Activated CD8-positive, alpha-beta memory T cell treated with anti-CD3 and anti-CD28 coated beads for 48 hours (primary cell): ENCODE measurements around the gene OR8H3.
"Not testable (repeated sequence)": the region's sequence is repeated elsewhere in the genome, so short reads cannot be mapped to it uniquely, and the experiment has no call there.

ENCODE experiments used
- DNase-seq, 3 experiments: peaks; one replicate each; pipeline ENCODE4 v3.0.0-alpha.2; 2020; ENCODE audit warnings: low read depth in 2 of 3, low spot score in 2 of 3

Gene OR8H3

GRCh38 chr11:56122073-56122472 is at the start of gene OR8H3:
Gene OR8H3 (plus strand): TSS chr11:56122373. CDS start chr11:56122373, 0 bp downstream.
- no peak for DNase-seq

GRCh38 chr11:56089697-56090096 is 32.5 kb upstream of the OR8H3 start:
- DNase-seq: no peak

- no peak for DNase-seq
Observed at GRCh38 chr11:56093008-56093407, 29.2 kb upstream of the OR8H3 start, which contains the start of gene OR8I2. Gene OR8I2 (plus strand): TSS chr11:56093308. CDS start chr11:56093308, 0 bp downstream.

GRCh38 chr11:56103210-56103737 is 18.9 kb upstream of the OR8H3 start, which contains the start of gene OR8H2:
Gene OR8H2 (plus strand): TSS chr11:56103687. CDS start chr11:56105043, 1,356 bp downstream.
- no peak for DNase-seq

GRCh38 chr11:56140151-56140661 is 18.0 kb downstream of the OR8H3 start, which contains the start of gene OR8J3:
Gene OR8J3 (minus strand): TSS chr11:56140201. CDS start chr11:56137718, 2,483 bp downstream.
- no peak for DNase-seq

GRCh38 chr11:56143681-56144080 is 21.5 kb downstream of the OR8H3 start:
- not testable (repeated sequence) for DNase-seq

- DNase-seq: no peak
Observed at GRCh38 chr11:56151376-56151775, 29.2 kb downstream of the OR8H3 start.

GRCh38 chr11:56152333-56152732 is 30.2 kb downstream of the OR8H3 start:
- DNase-seq: no peak

GRCh38 chr11:56160217-56160616 is 38.0 kb downstream of the OR8H3 start, which contains the start of gene OR8K5:
Gene OR8K5 (minus strand): TSS chr11:56160317. CDS start chr11:56160317, 0 bp downstream.
- no peak for DNase-seq

- no peak for DNase-seq
Observed at GRCh38 chr11:56163804-56164203, 41.6 kb downstream of the OR8H3 start.

- DNase-seq: no peak
Observed at GRCh38 chr11:56172256-56172830, 50.2 kb downstream of the OR8H3 start.
